Bronchial epithelial cell (primary cell): ENCODE results near the gene CRYGD. TPM values are rescaled to one million over a fixed set of nuclear protein-coding genes. Genes with fewer than 3 reads are reported as not detected.
"Not testable (repeated sequence)": the region's sequence is repeated elsewhere in the genome, so short reads cannot be mapped to it uniquely, and the experiment has no call there.

Experiments used
- DNase-seq: peaks from one replicate; pipeline ENCODE4 v3.0.0-alpha.2; 2010; ENCODE audit warnings: low read depth
- FAIRE-seq: peaks from 2 replicates; lab custom pipeline; 2011; peaks lifted over from hg19 to GRCh38; lab: Jason Lieb, UNC
- H3K27me3 ChIP-seq: 2 replicates; pipeline ENCODE4 v1.5.1; 2011; ENCODE audit warnings: low read length; ENCODE audit not compliant: control insufficient read depth, insufficient read depth
- H3K36me3 ChIP-seq: 2 replicates; pipeline ENCODE4 v1.5.1; 2011; ENCODE audit warnings: low read length; ENCODE audit not compliant: control insufficient read depth, insufficient read depth
- H3K4me3 ChIP-seq: 2 replicates; pipeline ENCODE4 v1.5.1; 2011; ENCODE audit warnings: mild to moderate bottlenecking, low read depth, low read length, control low read depth
- total RNA-seq: library from RNA; depleted of rRNA; stranded (reverse); fragments of >200 nt; gene quantifications from 2 replicates; pipeline ENCODE4 v1.2.1, GENCODE V29; 2014
- TF ChIP-seq, protein P1 (sequence below): IDR thresholded peaks from 2 replicates; pipeline ENCODE4 v1.5.1; 2011; ENCODE audit warnings: mild to moderate bottlenecking, moderate library complexity, low read length, control low read depth, inconsistent platforms; ENCODE audit not compliant: insufficient read depth, severe bottlenecking

CRYGD gene
- total RNA-seq, 1 donor from 2014 or later: not detected

GRCh38 chr2:208103616-208104015 is 20.7 kb downstream of the CRYGD start:
- no peak for FAIRE-seq
- Histone ChIP-seq H3K36me3 (no peaks in the 10 kb centered on the region), H3K27me3 (no peaks in the 10 kb centered on the region), H3K4me3 (no peak overlapping the region)
- DNase-seq: no peak
- TF ChIP-seq, protein P1, sequence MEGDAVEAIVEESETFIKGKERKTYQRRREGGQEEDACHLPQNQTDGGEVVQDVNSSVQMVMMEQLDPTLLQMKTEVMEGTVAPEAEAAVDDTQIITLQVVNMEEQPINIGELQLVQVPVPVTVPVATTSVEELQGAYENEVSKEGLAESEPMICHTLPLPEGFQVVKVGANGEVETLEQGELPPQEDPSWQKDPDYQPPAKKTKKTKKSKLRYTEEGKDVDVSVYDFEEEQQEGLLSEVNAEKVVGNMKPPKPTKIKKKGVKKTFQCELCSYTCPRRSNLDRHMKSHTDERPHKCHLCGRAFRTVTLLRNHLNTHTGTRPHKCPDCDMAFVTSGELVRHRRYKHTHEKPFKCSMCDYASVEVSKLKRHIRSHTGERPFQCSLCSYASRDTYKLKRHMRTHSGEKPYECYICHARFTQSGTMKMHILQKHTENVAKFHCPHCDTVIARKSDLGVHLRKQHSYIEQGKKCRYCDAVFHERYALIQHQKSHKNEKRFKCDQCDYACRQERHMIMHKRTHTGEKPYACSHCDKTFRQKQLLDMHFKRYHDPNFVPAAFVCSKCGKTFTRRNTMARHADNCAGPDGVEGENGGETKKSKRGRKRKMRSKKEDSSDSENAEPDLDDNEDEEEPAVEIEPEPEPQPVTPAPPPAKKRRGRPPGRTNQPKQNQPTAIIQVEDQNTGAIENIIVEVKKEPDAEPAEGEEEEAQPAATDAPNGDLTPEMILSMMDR: no peak

DNA sequence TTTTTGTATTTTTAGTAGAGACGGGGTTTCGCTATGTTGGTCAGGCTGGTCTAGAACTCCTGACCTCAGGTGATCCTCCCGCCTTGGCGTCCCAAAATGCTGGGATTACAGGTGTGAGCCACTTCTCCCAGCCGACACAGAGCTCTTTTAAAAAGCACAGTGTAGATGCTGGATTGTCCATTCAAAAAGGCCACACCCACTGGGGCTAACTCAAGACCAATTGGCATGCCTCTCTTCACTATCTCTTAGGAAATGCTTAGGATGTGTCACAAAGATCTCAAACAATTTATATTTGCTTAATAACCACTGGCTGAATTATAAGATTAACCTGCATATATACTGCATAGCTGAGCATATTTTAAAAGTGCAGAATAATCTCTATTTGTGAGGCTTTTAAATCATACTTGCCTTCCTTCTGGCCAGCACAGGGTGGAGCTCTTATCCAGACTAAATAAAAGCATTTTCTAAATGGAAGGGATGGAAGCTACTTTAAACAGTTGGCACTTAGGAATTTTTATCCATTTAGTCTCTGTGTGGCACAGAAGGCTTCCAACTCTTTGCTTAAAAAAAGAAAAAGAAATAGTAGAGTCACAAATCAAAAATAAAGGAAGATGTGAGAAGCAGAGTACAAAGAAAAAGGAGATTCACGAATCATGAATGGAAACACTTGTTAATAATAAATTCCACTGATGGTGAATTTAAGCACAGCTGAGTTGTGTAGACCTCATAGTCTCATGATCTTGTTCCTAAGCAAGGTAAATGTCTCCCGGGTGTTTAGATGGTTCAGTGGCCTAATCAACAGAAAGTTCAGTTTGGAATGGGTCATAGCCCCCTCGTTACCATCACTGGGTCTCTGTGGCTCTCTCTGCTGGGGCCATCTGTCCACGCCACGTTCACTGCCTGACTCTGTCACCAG is 22.4 kb downstream of the CRYGD start:
- Histone ChIP-seq H3K4me3 (no peak overlapping the region), H3K27me3 (no peaks in the 10 kb centered on the region), H3K36me3 (no peaks in the 10 kb centered on the region)
- DNase-seq: peak; percentile 29
- no peak for FAIRE-seq
- TF ChIP-seq, protein P1: peak; percentile 14

GRCh38 chr2:208099682-208100470 is 24.4 kb downstream of the CRYGD start:
- FAIRE-seq: no peak
- H3K36me3 ChIP-seq: no peaks in the 10 kb centered on the region
- TF ChIP-seq, protein P1: no peak

DNA sequence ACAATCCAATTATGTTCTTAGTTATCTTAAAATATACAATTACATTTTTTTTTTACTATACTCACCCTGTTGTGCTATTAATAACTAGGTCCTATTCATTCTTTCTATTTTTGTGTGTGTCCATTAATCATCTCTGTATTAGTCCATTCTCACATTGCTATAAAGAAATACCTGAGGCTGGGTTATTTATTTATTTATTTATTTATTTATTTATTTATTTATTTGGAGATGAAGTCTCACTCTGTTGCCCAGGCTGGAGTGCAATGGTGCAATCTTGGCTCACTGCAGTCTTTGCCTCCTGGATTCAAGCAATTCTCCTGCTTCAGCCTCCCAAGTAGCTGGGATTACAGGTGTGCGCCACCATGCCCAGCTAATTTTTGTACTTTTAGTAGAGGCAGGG is 25.6 kb downstream of the CRYGD start:
- not testable (repeated sequence) for H3K4me3 ChIP-seq, DNase-seq, FAIRE-seq, H3K27me3 ChIP-seq, H3K36me3 ChIP-seq

More at GRCh38 chr2:208099682-208100470, 24.4 kb downstream of the CRYGD start:
- no peak for DNase-seq
- Histone ChIP-seq H3K4me3 (no peak overlapping the region), H3K27me3 (no peaks in the 10 kb centered on the region)

DNA sequence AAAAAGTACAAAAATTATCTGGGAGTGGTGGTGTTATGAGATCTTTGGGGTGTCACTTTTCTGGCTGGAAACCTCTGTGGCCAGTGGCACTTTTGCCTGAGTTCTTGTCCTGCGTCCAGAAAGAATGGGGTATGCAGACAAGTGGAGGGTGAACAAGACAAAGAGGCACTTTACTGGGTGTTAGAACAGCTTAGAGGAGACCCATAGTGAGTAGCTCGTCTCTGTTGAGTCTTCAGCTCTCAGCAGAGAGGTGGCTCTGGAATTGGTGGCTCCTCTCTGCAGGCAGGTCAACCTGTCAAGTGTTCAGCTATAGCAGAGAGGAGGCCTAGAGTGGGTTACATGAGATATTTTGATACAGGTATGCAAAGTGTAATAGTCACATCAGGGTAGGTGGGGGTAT is 26.1 kb downstream of the CRYGD start:
- no peak overlapping the region for H3K4me3 ChIP-seq
- FAIRE-seq: no peak
- TF ChIP-seq, protein P1: no peak
- no peak for DNase-seq
- H3K27me3 ChIP-seq: no peaks in the 10 kb centered on the region
- no peaks in the 10 kb centered on the region for H3K36me3 ChIP-seq

GRCh38 chr2:208097801-208098200 is 26.5 kb downstream of the CRYGD start:
- DNase-seq (no peak), FAIRE-seq (no peak)
- no peaks in the 10 kb centered on the region for H3K27me3 ChIP-seq
- no peaks in the 10 kb centered on the region for H3K36me3 ChIP-seq
- H3K4me3 ChIP-seq: no peak overlapping the region
- TF ChIP-seq, protein P1: no peak
